Limb (tissue), 2 donors: ENCODE data around the gene CKAP5.

Source experiments
- DNase-seq, 2 donors: peaks; one replicate each; pipeline ENCODE4 v3.0.0-alpha.2; 2016; ENCODE audit errors: extremely low spot score in 2 of 2

The CKAP5 gene

DNA sequence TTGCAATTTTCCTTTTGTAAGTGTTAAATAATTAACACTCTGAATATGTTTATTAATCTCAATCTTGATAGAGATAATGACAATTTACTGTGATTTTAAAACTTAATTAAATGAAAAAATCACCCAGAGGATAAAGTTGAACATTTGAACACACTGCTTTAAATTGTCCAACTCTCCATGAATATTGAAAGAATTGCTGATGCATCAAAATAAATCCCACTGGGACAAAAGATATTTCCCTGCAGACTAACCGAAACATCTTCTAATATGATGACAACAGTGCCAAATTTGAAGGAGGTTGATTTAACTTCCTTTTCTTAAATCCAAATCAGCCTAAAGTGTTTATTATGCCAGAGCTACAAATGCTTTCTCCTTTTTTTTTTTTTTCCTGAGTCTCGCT is 79.4 kb downstream of the CKAP5 start:
- DNase-seq = no peak

GRCh38 chr11:46762248-46762647 is 83.8 kb downstream of the CKAP5 start:
- DNase-seq = no peak

- DNase-seq = no peak
Observed at GRCh38 chr11:46761807-46762206, 84.3 kb downstream of the CKAP5 start.

DNA sequence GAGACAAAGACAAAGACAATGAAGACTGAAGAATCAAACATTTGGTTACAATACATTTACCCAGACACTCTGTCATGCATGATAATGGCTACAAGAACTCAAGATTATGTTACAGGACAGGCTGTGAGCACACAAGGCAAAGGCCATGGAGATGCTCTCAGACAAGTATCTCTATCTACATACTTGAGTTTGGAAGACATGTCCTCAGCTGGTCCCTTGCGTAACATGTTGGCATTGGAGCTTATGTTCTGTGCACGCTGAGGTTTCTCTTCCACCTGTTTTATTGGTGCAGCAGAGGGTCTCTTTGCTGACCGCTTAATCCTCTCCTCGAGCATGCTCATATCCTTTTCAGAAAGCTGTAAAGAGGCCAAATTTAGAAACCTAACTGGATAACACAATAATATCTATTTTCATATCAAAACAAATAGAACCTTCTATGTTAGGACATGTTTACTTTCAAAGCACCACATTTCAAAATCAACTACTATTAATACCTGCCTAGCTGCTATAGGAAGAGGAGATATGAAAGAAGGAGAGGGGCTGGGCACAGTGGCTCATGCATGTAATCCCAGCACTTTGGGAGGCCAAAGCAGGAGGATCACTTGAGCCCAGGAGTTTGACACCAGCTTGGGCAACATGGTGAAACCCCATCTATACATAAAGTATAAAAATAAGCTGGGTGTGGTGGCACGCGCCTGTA is 85.5 kb downstream of the CKAP5 start:
- no peak for DNase-seq

- DNase-seq = no peak
Observed at GRCh38 chr11:46759196-46759595, 86.9 kb downstream of the CKAP5 start.

DNA sequence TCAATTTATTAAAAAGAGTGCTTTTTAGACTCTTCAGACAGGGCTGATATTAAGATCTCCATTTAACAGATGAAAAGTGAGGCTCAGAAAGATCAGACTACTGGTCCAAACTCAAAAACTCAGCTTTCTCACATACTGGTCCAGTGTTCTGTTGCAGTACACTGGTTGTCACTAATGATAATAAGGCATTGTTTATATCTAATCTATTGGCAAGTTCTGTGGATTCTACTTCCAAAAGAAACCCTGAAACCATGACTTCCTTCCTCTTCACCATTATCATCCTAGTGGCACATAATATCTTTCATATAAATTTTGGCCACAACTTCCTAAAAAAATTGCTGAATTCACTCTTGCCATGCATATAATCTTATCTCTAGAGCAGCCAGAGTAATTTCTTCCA is 90.1 kb downstream of the CKAP5 start:
- DNase-seq = no peak

GRCh38 chr11:46747150-46747549 is 98.9 kb downstream of the CKAP5 start:
- no peak for DNase-seq

DNA sequence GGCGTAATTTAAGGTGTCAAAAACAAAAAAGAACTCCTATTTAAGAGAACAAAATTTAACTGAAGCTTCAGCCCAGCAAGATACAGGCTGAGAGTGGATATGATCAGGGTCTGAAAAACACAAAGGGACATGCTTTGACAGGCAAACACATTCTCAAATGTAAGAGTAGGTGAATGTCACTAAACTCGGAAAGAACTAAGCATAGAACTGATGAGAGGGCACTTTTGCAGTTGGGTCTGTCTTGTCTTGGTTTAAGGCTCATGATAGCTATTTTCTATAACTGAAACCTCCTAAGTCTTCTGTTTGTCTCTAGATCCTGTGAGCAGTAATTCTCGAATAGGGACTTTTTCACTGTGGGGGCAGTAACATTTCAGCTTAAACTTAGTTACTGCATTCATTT is 100.1 kb downstream of the CKAP5 start:
- DNase-seq = no peak

DNA sequence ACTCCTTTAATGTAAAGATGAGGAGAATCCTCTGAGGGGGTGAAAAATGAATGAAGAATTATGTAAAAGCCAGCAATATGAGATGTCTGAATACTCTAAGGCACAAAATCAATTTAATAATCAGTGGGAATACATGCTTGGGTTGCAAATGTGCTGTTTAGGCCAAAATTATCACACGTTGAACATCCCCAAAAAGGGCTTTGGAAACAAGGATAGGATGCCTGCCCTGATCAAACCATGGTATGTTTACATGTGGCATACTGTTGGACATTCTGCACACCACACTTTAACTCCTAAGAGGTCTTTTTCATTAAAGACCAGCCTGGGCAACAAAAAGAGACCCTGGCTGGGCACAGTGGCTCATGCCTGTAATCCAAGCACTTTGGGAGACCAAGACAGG is 100.8 kb downstream of the CKAP5 start:
- no peak for DNase-seq

- DNase-seq = no peak
Observed at GRCh38 chr11:46743693-46744339, 102.3 kb downstream of the CKAP5 start.

DNA sequence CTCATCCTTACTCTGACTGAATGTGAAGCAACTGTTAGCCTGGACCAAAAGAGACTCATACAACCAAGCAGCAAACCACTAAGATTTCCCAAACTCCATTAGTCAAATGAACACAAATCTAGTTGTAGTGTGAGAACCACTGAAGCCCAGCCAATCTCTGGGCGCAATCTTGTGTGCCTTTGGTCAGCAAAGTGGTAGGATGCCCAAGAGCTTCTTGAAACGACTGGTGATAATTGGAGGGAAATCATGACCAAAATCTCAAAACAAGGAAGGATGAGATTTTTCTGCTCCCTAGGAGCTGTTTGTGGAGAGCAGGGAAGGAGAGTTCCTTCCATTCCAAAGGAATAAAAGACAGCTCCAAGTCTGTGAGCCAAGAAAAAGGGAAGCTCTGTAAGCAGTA is 103.0 kb downstream of the CKAP5 start:
- no peak for DNase-seq

DNA sequence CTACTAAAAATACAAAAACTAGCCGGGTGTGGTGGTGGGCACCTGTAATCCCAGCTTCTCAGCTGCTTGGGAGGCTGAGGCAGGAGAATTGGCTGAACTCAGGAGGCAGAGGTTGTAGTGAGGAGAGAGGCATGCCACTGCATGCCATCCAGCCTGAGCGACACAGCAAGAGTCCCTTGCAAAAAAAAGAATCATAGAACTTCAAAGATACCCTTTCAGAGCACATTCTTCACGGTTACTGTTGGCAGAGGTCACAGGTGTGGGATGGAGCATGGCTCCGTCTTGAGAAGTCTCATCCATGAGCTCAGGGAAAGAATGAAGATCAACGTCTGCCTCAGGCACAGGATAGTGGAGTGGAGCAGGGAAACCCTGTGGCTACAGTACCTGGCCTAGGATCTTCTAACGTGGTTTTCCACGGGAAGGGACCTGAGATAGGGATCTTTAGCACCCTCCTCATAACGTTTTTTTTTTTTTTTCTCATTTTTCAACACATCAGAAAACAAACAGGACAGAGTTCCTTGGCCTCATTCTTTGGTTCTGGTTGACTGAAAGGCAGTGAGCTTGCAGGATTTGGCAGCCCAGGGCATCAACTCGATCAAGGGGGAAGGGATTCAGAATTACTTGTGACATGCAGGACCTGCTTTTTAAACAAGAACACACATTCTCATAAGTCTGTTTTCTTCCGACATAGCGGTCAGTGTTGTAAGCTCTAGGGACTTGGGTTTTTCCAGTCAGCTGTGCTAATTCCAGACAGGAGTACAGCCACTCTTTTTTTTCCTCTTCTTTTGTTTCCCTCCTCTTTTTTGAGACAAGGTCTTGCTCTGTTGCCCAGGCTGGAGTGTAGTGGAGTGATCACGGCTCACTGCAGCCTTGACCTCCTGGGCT is 104.2 kb downstream of the CKAP5 start:
- DNase-seq = no peak

- DNase-seq = no peak
Observed at GRCh38 chr11:46738887-46739286, 107.2 kb downstream of the CKAP5 start.

DNA sequence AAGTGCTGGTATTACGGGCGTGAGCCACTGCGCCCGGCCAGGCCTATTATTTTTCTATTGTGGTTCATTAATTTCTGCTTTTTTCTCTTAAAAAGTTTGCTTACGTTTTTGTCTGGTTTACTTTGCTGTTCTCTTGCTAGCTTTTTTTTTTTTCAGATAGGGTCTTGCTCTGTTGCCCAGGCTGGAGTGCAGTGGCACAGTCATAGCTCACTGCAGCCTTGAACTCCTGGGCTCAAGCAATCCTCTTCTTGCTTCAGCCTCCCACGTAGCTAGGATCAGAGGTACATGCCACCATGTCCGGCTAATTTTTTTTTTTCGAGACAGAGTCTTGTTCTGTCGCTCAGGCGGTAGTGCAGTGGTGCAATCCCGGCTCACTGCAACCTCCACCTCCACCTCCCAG is 108.4 kb downstream of the CKAP5 start:
- no peak for DNase-seq

- DNase-seq = no peak
Observed at GRCh38 chr11:46736615-46737014, 109.5 kb downstream of the CKAP5 start.

GRCh38 chr11:46736146-46736545 is 109.9 kb downstream of the CKAP5 start:
- no peak for DNase-seq

DNA sequence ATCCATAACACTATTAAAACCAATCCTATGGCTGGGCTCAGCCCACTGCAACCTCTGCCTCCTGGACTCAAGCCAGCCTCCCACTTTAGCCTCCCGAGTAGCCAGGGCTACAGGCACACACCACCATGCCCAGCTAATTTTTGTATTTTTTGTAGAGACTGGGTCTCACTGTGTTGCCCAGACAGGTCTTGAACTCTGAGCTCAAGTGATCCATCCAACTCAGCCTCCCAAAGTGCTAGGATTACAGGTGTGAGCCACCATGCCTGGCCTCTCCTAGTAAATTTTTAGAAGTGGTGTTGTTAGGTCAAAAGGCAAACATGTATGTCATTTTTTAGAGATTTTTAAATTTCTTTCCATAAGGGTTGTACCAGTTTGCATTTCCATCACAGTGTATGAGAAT is 112.8 kb downstream of the CKAP5 start:
- no peak for DNase-seq

- no peak for DNase-seq
Observed at GRCh38 chr11:46731545-46731944, 114.5 kb downstream of the CKAP5 start.

DNA sequence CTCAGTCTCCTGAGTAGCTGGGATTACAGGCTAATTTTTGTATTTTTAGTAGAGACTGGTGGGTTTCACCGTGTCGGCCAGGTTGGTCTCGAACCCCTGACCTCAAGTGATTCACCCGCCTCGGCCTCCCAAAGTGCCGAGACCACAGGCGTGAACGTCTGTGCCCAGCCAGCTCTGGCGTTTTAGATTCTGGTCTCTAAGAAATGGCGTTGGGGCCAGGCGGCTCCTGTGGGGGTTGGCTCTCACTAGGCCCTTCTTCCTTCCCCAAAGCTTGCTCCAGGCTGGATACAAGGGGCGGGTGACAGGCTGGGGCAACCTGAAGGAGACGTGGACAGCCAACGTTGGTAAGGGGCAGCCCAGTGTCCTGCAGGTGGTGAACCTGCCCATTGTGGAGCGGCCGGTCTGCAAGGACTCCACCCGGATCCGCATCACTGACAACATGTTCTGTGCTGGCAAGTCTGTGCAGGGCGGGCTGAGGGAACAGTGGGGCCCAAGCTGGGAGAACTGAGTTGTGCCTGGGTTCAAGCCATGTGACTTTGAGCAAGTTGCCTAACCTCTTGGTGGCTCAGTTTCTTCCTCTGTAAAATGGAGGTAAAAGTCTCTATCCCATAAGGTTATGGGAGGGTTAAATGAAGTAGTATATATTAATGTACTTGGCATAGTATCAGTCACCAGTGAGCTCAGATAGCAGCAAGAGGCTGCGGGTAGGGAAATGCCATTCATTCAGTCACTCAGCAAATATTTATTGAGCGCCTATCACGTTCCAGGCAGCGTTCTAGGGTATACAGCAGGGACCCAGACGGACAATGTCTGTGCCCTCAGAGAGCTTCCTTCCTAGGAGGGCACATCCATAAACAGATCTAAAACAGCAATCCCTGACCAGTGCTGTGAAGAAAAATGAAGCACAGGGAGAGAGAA is 116.7 kb downstream of the CKAP5 start:
- DNase-seq = no peak

- no peak for DNase-seq
Observed at GRCh38 chr11:46728659-46729040, 117.4 kb downstream of the CKAP5 start.

DNA sequence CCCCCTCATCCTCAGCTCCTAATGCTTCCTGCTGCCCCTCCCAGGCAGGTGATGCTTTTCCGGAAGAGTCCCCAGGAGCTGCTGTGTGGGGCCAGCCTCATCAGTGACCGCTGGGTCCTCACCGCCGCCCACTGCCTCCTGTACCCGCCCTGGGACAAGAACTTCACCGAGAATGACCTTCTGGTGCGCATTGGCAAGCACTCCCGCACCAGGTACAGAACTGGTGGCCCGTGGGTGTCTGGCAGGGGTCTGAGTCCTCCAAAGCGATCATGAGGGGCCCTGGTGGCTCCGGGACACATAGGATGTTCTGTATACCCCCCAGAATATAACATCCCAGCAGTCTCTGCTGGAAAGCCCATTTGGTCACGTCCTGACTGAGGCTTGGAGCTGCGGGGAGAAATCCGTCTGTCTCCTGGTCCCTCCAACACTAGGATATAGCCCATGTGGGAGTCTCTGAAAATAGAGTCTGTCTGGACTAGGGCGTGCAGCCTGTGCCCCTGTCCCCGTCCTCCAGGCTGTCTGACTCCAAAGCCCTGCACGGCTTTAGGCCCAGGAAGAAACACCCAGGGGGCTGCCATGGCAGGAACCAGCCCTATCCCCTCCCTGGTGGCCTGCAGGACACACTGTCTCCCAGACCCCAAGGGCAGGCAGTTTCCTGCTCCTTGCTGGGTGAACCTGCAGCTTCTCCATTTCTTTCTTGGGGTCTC is 118.0 kb downstream of the CKAP5 start:
- no peak for DNase-seq
